ENCODE results near the gene OR7A10.

OR7A10 gene

DNA sequence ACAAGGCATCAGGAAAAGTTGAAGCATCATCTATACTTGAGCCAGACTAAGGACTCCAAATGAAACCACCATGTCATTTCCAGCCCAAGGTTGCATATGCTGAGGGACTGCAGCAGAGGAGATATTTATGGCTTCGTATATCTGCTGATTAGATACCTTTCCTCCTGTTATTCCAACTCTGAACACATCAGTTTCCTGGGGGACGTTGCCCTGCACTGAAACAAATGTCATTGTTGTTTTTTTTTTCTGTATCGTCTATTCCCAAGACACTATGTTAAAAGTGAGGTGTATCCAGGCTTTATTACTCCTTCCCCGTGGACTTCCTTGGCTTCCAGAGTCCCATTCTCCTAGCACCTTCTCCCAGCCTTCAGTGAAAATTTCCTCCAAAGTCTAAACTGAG, 37.3 kb upstream of the OR7A10 start, which contains the start of gene OR7A17:
Gene OR7A17 (minus strand): TSS at position 101 of the 400 bp plus-strand sequence. CDS start 4,777 bp downstream, outside the sequence.
- peaks cover 6% of the 10 kb centered on the region for H3F3A ChIP-seq (ENCODE audit: insufficient read depth, low read length)
- H3K4me2 ChIP-seq (ENCODE audit: low read depth, low read length), result no peak within 1 kb of the TSS
- peaks cover 5% of the 10 kb centered on the region; the same call in 1 of the 2 replicates for H3K4me1 ChIP-seq (ENCODE audit: low read length)
- H3K36me3 ChIP-seq (replicated peaks; ENCODE audit: insufficient read depth, low read length), result no peaks in the 10 kb centered on the region
- H3K9ac ChIP-seq (ENCODE audit: low read length), result no peak within 1 kb of the TSS
- no peak within 1 kb of the TSS for H3K4me3 ChIP-seq (ENCODE audit: low read length)
- H2AFZ ChIP-seq (ENCODE audit: low read length), result no peak within 1 kb of the TSS
- H4K20me1 ChIP-seq (ENCODE audit: insufficient read depth, low read length), result no peaks in the 10 kb centered on the region
- peaks cover 48% of the 10 kb centered on the region for H3K27me3 ChIP-seq (replicated peaks; ENCODE audit: insufficient read depth, low read length)
- H3K9me3 ChIP-seq (replicated peaks; ENCODE audit: insufficient read depth, low read length), result no peaks in the 10 kb centered on the region
- H3K9me2 ChIP-seq (replicated peaks; ENCODE audit: insufficient read depth, low read length), result no peaks in the 10 kb centered on the region
- H3K27ac ChIP-seq (ENCODE audit: low read length), result no peak within 1 kb of the TSS
- DNase-seq, result no peak
- no peaks in the 10 kb centered on the region for H3K79me2 ChIP-seq (ENCODE audit: low read length)
- TF ChIP-seq CTCF (IDR thresholded peaks at IDR 0.05; ENCODE audit: low read length), result no peak

- no peaks in the 10 kb centered on the region for H3K9me3 ChIP-seq (replicated peaks; ENCODE audit: insufficient read depth, low read length)
- peak; percentile 55 for TF ChIP-seq CTCF (IDR thresholded peaks at IDR 0.05; ENCODE audit: low read length)
- no peak for TF ChIP-seq EZH2phosphoT487 (IDR thresholded peaks at IDR 0.05; ENCODE audit: low read length)
- H3K4me2 ChIP-seq (ENCODE audit: low read depth, low read length), result no peak overlapping the region
- H3K27ac ChIP-seq (ENCODE audit: low read length), result no peak overlapping the region
- no peaks in the 10 kb centered on the region for H3K9me2 ChIP-seq (replicated peaks; ENCODE audit: insufficient read depth, low read length)
- no peaks in the 10 kb centered on the region for H3K36me3 ChIP-seq (replicated peaks; ENCODE audit: insufficient read depth, low read length)
- H2AFZ ChIP-seq (ENCODE audit: low read length), result no peak overlapping the region
- H3K4me1 ChIP-seq (ENCODE audit: low read length), result no peaks in the 10 kb centered on the region
- no peak overlapping the region for H3K9ac ChIP-seq (ENCODE audit: low read length)
- peak; percentile 16 for DNase-seq
- H4K20me1 ChIP-seq (ENCODE audit: insufficient read depth, low read length), result no peaks in the 10 kb centered on the region
- H3K27me3 ChIP-seq (replicated peaks; ENCODE audit: insufficient read depth, low read length), result peaks cover 87% of the 10 kb centered on the region
- H3K4me3 ChIP-seq (ENCODE audit: low read length), result no peak overlapping the region
- no peaks in the 10 kb centered on the region for H3F3A ChIP-seq (ENCODE audit: insufficient read depth, low read length)
- no peaks in the 10 kb centered on the region for H3K79me2 ChIP-seq (ENCODE audit: low read length)
These were observed 23.0 kb upstream of the OR7A10 start for GRCh38 chr19:14871619-14872230.

DNA sequence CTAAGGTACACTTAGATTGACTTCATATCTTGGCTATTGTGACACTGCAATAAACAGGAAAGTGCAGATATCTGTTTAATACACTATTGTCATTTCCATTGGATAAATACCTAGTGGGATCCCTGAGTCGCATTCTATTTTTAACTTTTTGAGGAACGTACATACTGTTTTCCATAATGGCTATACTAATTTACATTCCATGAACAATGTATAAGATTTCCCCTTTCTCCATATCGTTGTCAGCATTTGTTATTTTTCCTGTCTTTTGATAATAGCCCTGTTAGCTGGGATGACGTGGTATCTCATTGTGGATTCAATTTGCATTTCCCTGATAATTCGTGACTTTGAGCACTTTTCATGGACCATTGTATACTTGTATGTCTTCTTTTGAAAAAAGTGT, 19.8 kb upstream of the OR7A10 start:
- Histone ChIP-seq H3K9me3 (replicated peaks; ENCODE audit: insufficient read depth, low read length) (no peaks in the 10 kb centered on the region), H3K4me1 (ENCODE audit: low read length) (no peaks in the 10 kb centered on the region), H3K27ac (ENCODE audit: low read length) (no peak overlapping the region), H3K9me2 (replicated peaks; ENCODE audit: insufficient read depth, low read length) (no peaks in the 10 kb centered on the region), H4K20me1 (ENCODE audit: insufficient read depth, low read length) (no peaks in the 10 kb centered on the region), H3K4me3 (ENCODE audit: low read length) (no peak overlapping the region), H3K4me2 (ENCODE audit: low read depth, low read length) (no peak overlapping the region), H2AFZ (ENCODE audit: low read length) (no peak overlapping the region), H3K9ac (ENCODE audit: low read length) (no peak overlapping the region), H3K36me3 (replicated peaks; ENCODE audit: insufficient read depth, low read length) (no peaks in the 10 kb centered on the region), H3F3A (ENCODE audit: insufficient read depth, low read length) (no peaks in the 10 kb centered on the region), H3K27me3 (replicated peaks; ENCODE audit: insufficient read depth, low read length) (peaks cover 90% of the 10 kb centered on the region), H3K79me2 (ENCODE audit: low read length) (no peaks in the 10 kb centered on the region)
- DNase-seq, result no peak
- no peak for TF ChIP-seq EZH2phosphoT487 (IDR thresholded peaks at IDR 0.05; ENCODE audit: low read length)
- no peak for TF ChIP-seq EZH2 (optimal IDR thresholded peaks at IDR 0.05; ENCODE audit: low read depth, low read length)
- no peak for TF ChIP-seq CTCF (IDR thresholded peaks at IDR 0.05; ENCODE audit: low read length)

Measured in MM.1S (cell line).